K562 (cell line): Measurements from ENCODE around the gene PPP1R37. TPM values are rescaled to one million over a fixed set of nuclear protein-coding genes. Genes with fewer than 3 reads are reported as not detected.
A peak's percentile ranks its signal among the peaks of the same experiment; 100 is the strongest.

Experiments used
- ATAC-seq: fragments of 200-7000 bp; cut with Tn5 transposase; 3 replicates; pipeline ENCODE4 v1.9.1; 2020; ENCODE audit warnings: moderate library complexity
- BruUV-seq: library from RNA; stranded (reverse); fragments of 400-500 nt; replicated peaks from 2 replicates; lab custom pipeline; 2021; lab: Mats Ljungman, UMichigan
- CTCF ChIA-PET: fragments of 300-600 bp; formaldehyde crosslinking; extraction: SDS; loops from one replicate; lab custom pipeline; 2021; ENCODE audit warnings: low intra/inter-chr PET ratio; lab: Yijun Ruan, JAX
- POLR2A ChIA-PET: fragments of 300-600, 350-650 bp; sonication (Branson Sonifier 250); formaldehyde crosslinking; extraction: SDS; loops from one replicate; lab custom pipeline; 2021; ENCODE audit warnings: antibody characterized with exemption, inconsistent platforms; lab: Yijun Ruan, JAX
- DNase-seq, 4 experiments: peaks; one replicate each; pipeline versions ENCODE4 v3.0.0 to v3.0.0-alpha.2; 2011 to 2018; ENCODE audit warnings: low spot score in 3 of 4, mixed read lengths in 3 of 4; ENCODE audit errors: extremely low read depth in 1 of 4
- FAIRE-seq: peaks from 2 replicates; lab custom pipeline; 2011; peaks lifted over from hg19 to GRCh38; lab: Jason Lieb, UNC
- H2AFZ ChIP-seq: 2 replicates; pipeline ENCODE4 v1.6.0; 2011; ENCODE audit warnings: low read depth, low read length, control low read depth, inconsistent platforms
- H3K27ac ChIP-seq: fragments of 200-600 bp; 3 replicates; pipeline ENCODE4 v1.8.0; 2011; ENCODE audit warnings: low read depth, mild to moderate bottlenecking, control low read depth, inconsistent platforms, low read length, moderate library complexity, mixed read lengths; ENCODE audit errors: extremely low read depth
- H3K27me3 ChIP-seq, 2 experiments: fragments of 300-600 bp in 1 of 2; 2 replicates in 1 of 2; 3 replicates in 1 of 2; pipeline versions ENCODE4 v1.6.0 to v1.8.0; 2011; ENCODE audit warnings: inconsistent platforms in 2 of 2, low read length in 2 of 2, mild to moderate bottlenecking in 1 of 2, mixed read lengths in 1 of 2, moderate library complexity in 1 of 2; ENCODE audit not compliant: control insufficient read depth in 2 of 2, insufficient read depth in 2 of 2
- H3K36me3 ChIP-seq: fragments of 300-600 bp; 3 replicates; pipeline ENCODE4 v1.8.0; 2011; ENCODE audit warnings: mild to moderate bottlenecking, low read length, inconsistent platforms; ENCODE audit not compliant: control insufficient read depth, insufficient read depth
- H3K4me1 ChIP-seq, 2 experiments: fragments of 200-600 bp in 1 of 2; replicated peaks in 1 of 2; 2 replicates in 1 of 2; 3 replicates in 1 of 2; pipeline versions ENCODE4 v1.5.1 to v1.8.0; 2011; ENCODE audit warnings: inconsistent platforms in 2 of 2, low read length in 2 of 2, mild to moderate bottlenecking in 1 of 2, mixed read lengths in 1 of 2, moderate library complexity in 1 of 2; ENCODE audit not compliant: control insufficient read depth in 2 of 2, insufficient read depth in 2 of 2
- H3K4me2 ChIP-seq: 2 replicates; pipeline ENCODE4 v1.6.1; 2011; ENCODE audit warnings: low read length, control low read depth, inconsistent platforms, mixed read lengths; ENCODE audit not compliant: insufficient read depth
- H3K4me3 ChIP-seq: fragments of 200-600 bp; sonication (generic), shearing (Covaris generic); 2 replicates; pipeline ENCODE4 v1.5.1; 2016; ENCODE audit warnings: control low read depth, inconsistent platforms
- H3K79me2 ChIP-seq: fragments of 200-600 bp; 3 replicates; pipeline ENCODE4 v1.8.0; 2011; ENCODE audit warnings: low read length, inconsistent platforms; ENCODE audit not compliant: control insufficient read depth, insufficient read depth
- H3K9ac ChIP-seq, 2 experiments: 2 replicates each; pipeline versions ENCODE4 v1.6.0 to v1.6.1; 2011; ENCODE audit warnings: low read depth in 2 of 2, low read length in 2 of 2, control low read depth in 1 of 2, inconsistent platforms in 1 of 2, mild to moderate bottlenecking in 1 of 2, mixed read lengths in 1 of 2; ENCODE audit not compliant: insufficient read depth in 1 of 2
- H3K9me1 ChIP-seq: one replicate; pipeline ENCODE4 v1.6.0; 2011; ENCODE audit warnings: inconsistent platforms, mild to moderate bottlenecking, low read length, moderate library complexity; ENCODE audit not compliant: control insufficient read depth, insufficient read depth
- H3K9me3 ChIP-seq: replicated peaks from 2 replicates; pipeline ENCODE4 v1.5.1; 2011; ENCODE audit warnings: low read depth, low read length, inconsistent platforms; ENCODE audit not compliant: control insufficient read depth, insufficient read depth
- H4K20me1 ChIP-seq: replicated peaks from 2 replicates; pipeline ENCODE4 v1.6.1; 2011; ENCODE audit warnings: low read length, inconsistent platforms, mixed read lengths; ENCODE audit not compliant: control insufficient read depth, insufficient read depth
- TEAD1 ChIP-seq, 2 experiments: fragments of 450-650 bp in 1 of 2; sonication (generic) in 1 of 2; formaldehyde crosslinking; IDR thresholded peaks; 2 replicates each; pipeline versions ENCODE4 v1.4.0 to v1.8.0; 2020 to 2022; ENCODE audit warnings: mild to moderate bottlenecking in 2 of 2, missing genetic modification reagents in 1 of 2
- TRIM28 ChIP-seq: fragments of 450-650 bp; IDR thresholded peaks from 2 replicates; pipeline ENCODE4 v1.6.1; 2017
- ZNF3 ChIP-seq: fragments of 250-450 bp; sonication (Bioruptor Pico); IDR thresholded peaks from 2 replicates; pipeline ENCODE4 v1.5.0; 2021; ENCODE audit warnings: mild to moderate bottlenecking, moderate library complexity
- WGBS: fragments of 100-300 bp; shearing (Covaris generic); methylation state at CpG from one replicate; pipeline ENCODE4 v1.1.6; 2016; ENCODE audit warnings: low coverage, mixed read lengths; ENCODE audit not compliant: insufficient coverage; ENCODE audit errors: missing lambda C conversion rate; 5-methylcytosine and 5-hydroxymethylcytosine counted together
- in situ Hi-C: fragments of 300-500 bp; cut with MboI; formaldehyde crosslinking; loops from 4 replicates; pipeline ENCODE4 v1.15.0; 2018; ENCODE audit warnings: inconsistent platforms, mixed read lengths
- intact Hi-C: fragments of 100-400 bp; cut with micrococcal nuclease; formaldehyde crosslinking; loops from 2 replicates; pipeline ENCODE4 v1.14.2; 2022
- polyA plus RNA-seq, 8 experiments: library from polyadenylated mRNA; depleted of rRNA in 4 of 8; stranded (reverse) in 5 of 8; unstranded in 3 of 8; fragments of >200 nt; fragmentation: Nextera tagmentation in 2 of 8; fragmentation: Illumina TruSeq in 1 of 8; extraction: Ambion mirVana in 2 of 8; extraction: Trizol in 1 of 8; gene quantifications; 2 replicates each; pipeline versions ENCODE4 v1.2.1 to v1.2.3, GENCODE V29; 2011 to 2014; ENCODE audit warnings: inconsistent platforms in 1 of 8, missing spikeins in 1 of 8
- total RNA-seq, 7 experiments: library from RNA; depleted of rRNA in 6 of 7; stranded (reverse); fragments of >200 nt in 6 of 7; fragmentation: Illumina TruSeq in 2 of 7; extraction: Trizol in 2 of 7; gene quantifications; 2 replicates each; pipeline versions ENCODE4 v1.2.1 to v1.2.3, GENCODE V29; 2011 to 2021; ENCODE audit warnings: low replicate concordance in 1 of 7
- TF ChIP-seq, protein P1 (sequence below), 3 experiments: IDR thresholded peaks in 2 of 3; conservative IDR thresholded peaks in 1 of 3; 2 replicates each; pipeline ENCODE4 v1.5.1; 2011 to 2012; ENCODE audit warnings: low read length in 3 of 3, mild to moderate bottlenecking in 3 of 3, control low read depth in 2 of 3, improper control_type of control experiment in 1 of 3, inconsistent platforms in 1 of 3, low read depth in 1 of 3, mixed read lengths in 1 of 3, moderate library complexity in 1 of 3; ENCODE audit not compliant: insufficient read depth in 2 of 3
- TF ChIP-seq, protein P2 (sequence below), 2 experiments: fragments of 250-450 bp in 1 of 2; fragments of 450-650 bp in 1 of 2; sonication (Bioruptor Pico) in 1 of 2; IDR thresholded peaks; 2 replicates each; pipeline versions ENCODE4 v1.6.1 to v1.8.0; 2016 to 2021; ENCODE audit warnings: mild to moderate bottlenecking in 2 of 2, moderate library complexity in 2 of 2, missing compliant biosample characterization in 1 of 2, missing genetic modification characterization in 1 of 2
- TF ChIP-seq, protein P3 (sequence below): fragments of 450-650 bp; IDR thresholded peaks from 2 replicates; pipeline ENCODE4 v1.7.1; 2018; ENCODE audit warnings: mild to moderate bottlenecking, low read depth; ENCODE audit not compliant: partially characterized antibody

PPP1R37 gene
- total and polyA plus RNA-seq, 9 of the 15 experiments (the other 6 are each of a cell fraction or from before 2014, with no cell fraction given): 0.04 to 20.3 (median 7.3) TPM

DNA sequence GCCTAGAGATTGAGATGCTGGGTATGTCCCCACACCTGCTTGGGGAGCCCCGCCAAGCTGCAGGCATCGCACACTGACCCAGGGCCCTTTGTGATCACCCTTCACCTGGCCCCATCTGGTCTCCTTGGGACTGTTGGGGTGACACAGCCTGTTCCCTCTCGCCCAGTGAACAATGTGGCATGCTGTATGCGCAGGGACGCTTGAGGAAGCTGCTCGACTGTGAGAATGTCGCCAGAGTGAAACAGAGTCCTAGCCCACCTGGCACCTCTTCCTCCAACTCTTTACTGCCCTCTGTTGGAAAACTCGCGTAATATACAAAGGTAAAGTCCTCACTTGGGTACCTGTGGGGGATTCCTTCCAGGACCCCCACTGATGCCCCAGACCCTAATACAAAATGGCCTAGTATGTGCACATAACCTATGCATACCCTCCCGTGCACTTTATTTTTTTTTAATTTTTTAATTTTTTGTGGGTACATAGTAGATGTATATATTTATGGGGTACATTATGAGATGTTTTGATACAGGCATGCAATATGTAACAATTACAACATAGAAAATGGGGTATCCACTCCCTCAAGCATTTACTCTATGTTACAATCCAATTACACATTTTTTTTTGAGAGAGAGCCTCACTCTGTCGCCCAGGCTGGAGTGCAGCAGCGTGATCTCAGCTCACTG, 94.6 kb downstream of the PPP1R37 start (continued):
- TF ChIP-seq TEAD1 (CRISPR knock-in tag; IDR thresholded peaks at IDR 0.05): 0 out of 4 replicates have a peak, but pooled peaks of 1 of the 2 experiments have one; percentile 22
- TF ChIP-seq, protein P1, sequence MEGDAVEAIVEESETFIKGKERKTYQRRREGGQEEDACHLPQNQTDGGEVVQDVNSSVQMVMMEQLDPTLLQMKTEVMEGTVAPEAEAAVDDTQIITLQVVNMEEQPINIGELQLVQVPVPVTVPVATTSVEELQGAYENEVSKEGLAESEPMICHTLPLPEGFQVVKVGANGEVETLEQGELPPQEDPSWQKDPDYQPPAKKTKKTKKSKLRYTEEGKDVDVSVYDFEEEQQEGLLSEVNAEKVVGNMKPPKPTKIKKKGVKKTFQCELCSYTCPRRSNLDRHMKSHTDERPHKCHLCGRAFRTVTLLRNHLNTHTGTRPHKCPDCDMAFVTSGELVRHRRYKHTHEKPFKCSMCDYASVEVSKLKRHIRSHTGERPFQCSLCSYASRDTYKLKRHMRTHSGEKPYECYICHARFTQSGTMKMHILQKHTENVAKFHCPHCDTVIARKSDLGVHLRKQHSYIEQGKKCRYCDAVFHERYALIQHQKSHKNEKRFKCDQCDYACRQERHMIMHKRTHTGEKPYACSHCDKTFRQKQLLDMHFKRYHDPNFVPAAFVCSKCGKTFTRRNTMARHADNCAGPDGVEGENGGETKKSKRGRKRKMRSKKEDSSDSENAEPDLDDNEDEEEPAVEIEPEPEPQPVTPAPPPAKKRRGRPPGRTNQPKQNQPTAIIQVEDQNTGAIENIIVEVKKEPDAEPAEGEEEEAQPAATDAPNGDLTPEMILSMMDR (IDR thresholded peaks at IDR 0.05 in 2 of 3, conservative IDR thresholded peaks at IDR 0.05 in 1 of 3; ENCODE audit: insufficient read depth in 2 of 3, low read depth in 1 of 3, low read length in 3 of 3): peak; percentile 68 to 74 (median 70)

DNA sequence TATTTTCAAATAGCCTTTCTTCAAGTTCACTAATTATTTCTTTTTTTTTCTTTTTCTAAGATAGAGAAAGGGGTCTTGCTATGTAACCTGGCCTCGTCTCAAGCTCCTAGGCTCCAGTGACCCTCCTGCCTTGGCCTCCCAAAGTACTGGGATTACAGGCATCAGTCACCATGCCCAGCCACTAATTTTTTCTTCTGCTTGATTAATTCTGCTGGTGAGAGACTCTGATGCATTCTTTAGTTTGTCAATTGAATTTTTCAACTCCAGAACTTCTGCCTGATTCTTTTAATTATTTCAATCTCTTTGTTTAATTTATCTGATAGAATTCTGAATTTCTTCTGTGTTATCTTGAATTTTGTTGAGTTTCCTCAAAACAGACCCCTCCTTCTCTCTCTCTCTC, 97.0 kb downstream of the PPP1R37 start:
- Histone ChIP-seq H3K27ac (no peak overlapping the region), H3K9ac (no peak overlapping the region), H3K9me1 (no peaks in the 10 kb centered on the region)
- intact Hi-C loops: loop anchor here (5.0 kb wide), 1 partner anchor 173 kb away; no protein-coding TSS in a partner anchor
- no peak for TF ChIP-seq ZNF3 (CRISPR knock-in tag)
- 0 out of 2 replicates have a peak, but pooled peaks have one; percentile 53 for TF ChIP-seq TRIM28
- TF ChIP-seq, protein P2, sequence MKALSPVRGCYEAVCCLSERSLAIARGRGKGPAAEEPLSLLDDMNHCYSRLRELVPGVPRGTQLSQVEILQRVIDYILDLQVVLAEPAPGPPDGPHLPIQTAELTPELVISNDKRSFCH (CRISPR knock-in tag; IDR thresholded peaks at IDR 0.05): no peak
- TF ChIP-seq, protein P2 (tag; IDR thresholded peaks at IDR 0.05): no peak
- TF ChIP-seq, protein P3, sequence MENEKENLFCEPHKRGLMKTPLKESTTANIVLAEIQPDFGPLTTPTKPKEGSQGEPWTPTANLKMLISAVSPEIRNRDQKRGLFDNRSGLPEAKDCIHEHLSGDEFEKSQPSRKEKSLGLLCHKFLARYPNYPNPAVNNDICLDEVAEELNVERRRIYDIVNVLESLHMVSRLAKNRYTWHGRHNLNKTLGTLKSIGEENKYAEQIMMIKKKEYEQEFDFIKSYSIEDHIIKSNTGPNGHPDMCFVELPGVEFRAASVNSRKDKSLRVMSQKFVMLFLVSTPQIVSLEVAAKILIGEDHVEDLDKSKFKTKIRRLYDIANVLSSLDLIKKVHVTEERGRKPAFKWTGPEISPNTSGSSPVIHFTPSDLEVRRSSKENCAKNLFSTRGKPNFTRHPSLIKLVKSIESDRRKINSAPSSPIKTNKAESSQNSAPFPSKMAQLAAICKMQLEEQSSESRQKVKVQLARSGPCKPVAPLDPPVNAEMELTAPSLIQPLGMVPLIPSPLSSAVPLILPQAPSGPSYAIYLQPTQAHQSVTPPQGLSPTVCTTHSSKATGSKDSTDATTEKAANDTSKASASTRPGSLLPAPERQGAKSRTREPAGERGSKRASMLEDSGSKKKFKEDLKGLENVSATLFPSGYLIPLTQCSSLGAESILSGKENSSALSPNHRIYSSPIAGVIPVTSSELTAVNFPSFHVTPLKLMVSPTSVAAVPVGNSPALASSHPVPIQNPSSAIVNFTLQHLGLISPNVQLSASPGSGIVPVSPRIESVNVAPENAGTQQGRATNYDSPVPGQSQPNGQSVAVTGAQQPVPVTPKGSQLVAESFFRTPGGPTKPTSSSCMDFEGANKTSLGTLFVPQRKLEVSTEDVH: no peak
- TF ChIP-seq, all 486 proteins: peak for 1
- Histone ChIP-seq H3K36me3 (no peaks in the 10 kb centered on the region), H3K79me2 (no peaks in the 10 kb centered on the region), H2AFZ (no peak overlapping the region), H3K4me3 (no peak overlapping the region), H4K20me1 (no peaks in the 10 kb centered on the region), H3K27me3 (no peaks in the 10 kb centered on the region), H3K4me2 (no peak overlapping the region), H3K4me1 (peaks cover 4 to 7% of the 10 kb centered on the region in 2 experiments; a peak in 4 of 5 replicates), H3K9me3 (no peaks in the 10 kb centered on the region)
- FAIRE-seq (no peak), ATAC-seq (no peak), DNase-seq (no peak)
- CTCF ChIA-PET: no interaction called here
- WGBS: 29% methylated on average over 1 of the region's 1 CpG
- POLR2A ChIA-PET: interaction anchor here (0.8 kb wide), 1 partner anchor 9 kb away, joined by 4 read pairs; no protein-coding TSS in a partner anchor
- BruUV-seq: no TSS peak
- in situ Hi-C loops: no loop called here
